ENCODE results near the gene HOXC6. TPM values are rescaled to one million over a fixed set of nuclear protein-coding genes. Genes with fewer than 3 reads are reported as not detected.
A peak's percentile ranks its signal among the peaks of the same experiment; 100 is the strongest.

Gene HOXC6
- total RNA-seq, 1 experiment from 2014 or later: not detected

DNA sequence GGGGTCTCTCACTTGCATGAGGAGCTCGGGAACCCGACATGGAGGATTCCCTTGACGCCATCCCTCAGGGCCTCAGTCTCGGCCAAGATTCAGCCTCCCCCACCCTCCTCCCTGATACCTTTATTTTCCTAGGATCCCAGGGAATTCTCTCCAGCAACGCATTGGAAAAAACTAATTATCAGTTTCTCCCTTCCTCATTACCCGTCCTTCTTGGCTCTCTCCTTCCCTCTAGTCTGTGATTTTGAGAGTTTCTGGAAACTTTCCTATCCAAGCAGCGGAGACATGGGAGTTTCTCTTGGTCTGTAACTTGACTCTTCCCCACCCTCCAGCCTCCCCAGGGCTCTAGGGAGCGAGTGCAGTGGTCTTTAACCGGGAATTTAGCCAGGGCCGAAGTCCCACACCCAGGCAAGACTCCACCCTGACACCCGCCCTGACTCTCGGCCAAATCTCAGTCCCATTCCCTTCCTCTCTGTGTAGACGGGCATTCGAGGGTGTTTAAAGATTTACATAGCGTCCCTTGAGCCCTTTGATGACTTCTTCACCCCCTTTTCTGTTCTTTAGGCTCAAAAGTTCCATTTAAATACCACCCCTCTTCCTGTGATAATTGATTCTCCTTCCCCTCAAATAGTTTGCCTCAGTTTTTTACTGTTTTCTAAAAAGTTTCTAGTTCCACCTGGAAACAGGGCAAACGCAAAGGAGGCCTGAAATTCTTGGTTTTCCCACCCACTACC, 11.3 kb downstream of the HOXC6 start:
- no peak for TF ChIP-seq NR2C2 (CRISPR knock-in tag; IDR thresholded peaks at IDR 0.05)
- TF ChIP-seq, protein P1, sequence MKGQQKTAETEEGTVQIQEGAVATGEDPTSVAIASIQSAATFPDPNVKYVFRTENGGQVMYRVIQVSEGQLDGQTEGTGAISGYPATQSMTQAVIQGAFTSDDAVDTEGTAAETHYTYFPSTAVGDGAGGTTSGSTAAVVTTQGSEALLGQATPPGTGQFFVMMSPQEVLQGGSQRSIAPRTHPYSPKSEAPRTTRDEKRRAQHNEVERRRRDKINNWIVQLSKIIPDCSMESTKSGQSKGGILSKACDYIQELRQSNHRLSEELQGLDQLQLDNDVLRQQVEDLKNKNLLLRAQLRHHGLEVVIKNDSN (CRISPR knock-in tag; IDR thresholded peaks at IDR 0.05): 0 out of 2 replicates have a peak, but pooled peaks have one; percentile 2
- TF ChIP-seq, protein P2, sequence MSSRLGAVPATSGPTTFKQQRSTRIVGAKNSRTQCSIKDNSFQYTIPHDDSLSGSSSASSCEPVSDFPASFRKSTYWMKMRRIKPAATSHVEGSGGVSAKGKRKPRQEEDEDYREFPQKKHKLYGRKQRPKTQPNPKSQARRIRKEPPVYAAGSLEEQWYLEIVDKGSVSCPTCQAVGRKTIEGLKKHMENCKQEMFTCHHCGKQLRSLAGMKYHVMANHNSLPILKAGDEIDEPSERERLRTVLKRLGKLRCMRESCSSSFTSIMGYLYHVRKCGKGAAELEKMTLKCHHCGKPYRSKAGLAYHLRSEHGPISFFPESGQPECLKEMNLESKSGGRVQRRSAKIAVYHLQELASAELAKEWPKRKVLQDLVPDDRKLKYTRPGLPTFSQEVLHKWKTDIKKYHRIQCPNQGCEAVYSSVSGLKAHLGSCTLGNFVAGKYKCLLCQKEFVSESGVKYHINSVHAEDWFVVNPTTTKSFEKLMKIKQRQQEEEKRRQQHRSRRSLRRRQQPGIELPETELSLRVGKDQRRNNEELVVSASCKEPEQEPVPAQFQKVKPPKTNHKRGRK (CRISPR knock-in tag; IDR thresholded peaks at IDR 0.05; ENCODE audit: borderline replicate concordance): no peak

DNA sequence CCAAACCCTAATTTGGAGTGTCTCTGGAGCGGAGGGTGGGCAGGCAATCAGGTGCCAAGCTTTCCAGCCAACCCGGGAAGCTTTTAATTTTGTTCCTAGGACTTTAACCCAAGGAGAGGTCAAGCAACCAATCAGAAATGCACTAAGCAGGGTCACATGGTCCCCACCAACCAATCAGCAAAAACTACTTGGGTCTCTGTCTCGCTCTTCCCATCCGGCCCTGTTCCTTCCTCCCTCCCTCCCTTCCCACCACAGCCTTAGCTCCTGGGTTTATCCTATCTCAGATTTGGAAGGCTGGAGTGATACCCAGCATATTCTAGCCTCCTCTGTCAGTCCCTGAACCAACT, 11.9 kb downstream of the HOXC6 start:
- CTCF ChIA-PET: interaction anchor here (1.4 to 1.6 kb wide), 2 partner anchors 8 to 98 kb away, joined by 3 to 16 read pairs; partner anchors contain the start of gene HOXC5
- H3K27me3 Mint-ChIP-seq (ENCODE audit: low read depth): peaks cover 100% of the 10 kb centered on the region

More for the DNA sequence above, 11.3 kb downstream of the HOXC6 start:
- Mint-ChIP-seq H3K4me3 (no peak overlapping the region), H3K27ac (no peak overlapping the region), H3K36me3 (no peaks in the 10 kb centered on the region), H3K9me3 (no peaks in the 10 kb centered on the region), H3K27me3 (ENCODE audit: low read depth) (peaks cover 100% of the 10 kb centered on the region), H3K4me1 (peaks cover 9% of the 10 kb centered on the region)
- CTCF ChIA-PET: interaction anchor here (1.4 kb wide), 1 partner anchor 98 kb away, joined by 3 read pairs; no protein-coding TSS in a partner anchor
- no peak for DNase-seq (ENCODE audit: low spot score)
- peak; percentile 49; the same call in 1 of the 2 replicates for ATAC-seq
- POLR2A ChIA-PET: no interaction called here

DNA sequence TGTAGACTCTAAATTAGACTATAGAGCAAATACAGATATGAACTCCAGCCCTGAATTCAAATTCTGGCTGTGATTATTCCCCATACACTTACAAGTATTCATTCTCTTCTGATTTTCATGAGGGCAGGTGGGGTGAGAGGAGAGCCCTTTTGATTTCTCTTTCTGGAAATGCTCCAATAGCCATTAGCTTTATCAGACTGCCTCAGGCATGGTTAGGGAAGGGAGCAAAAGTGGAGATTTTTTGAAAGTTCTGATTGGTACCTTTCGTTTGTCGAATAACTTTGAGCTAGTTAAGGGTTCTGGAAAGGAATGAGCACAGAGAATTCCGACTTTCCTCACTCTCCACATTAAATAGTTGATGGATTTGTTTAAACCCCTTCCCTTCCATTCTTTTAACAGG, 12.4 kb downstream of the HOXC6 start:
- CTCF ChIA-PET: interaction anchor here (0.6 to 1.6 kb wide), 5 partner anchors 8 to 339 kb away, joined by 3 to 16 read pairs (median 3); partner anchors contain the start of gene HOXC5
- Mint-ChIP-seq H3K27me3 (ENCODE audit: low read depth) (peaks cover 100% of the 10 kb centered on the region), H3K4me3 (no peak overlapping the region)
- TF ChIP-seq ZNF423 (CRISPR knock-in tag; IDR thresholded peaks at IDR 0.05) (no peak), NFE2L1 (CRISPR knock-in tag; IDR thresholded peaks at IDR 0.05) (no peak), TEAD1 (CRISPR knock-in tag; IDR thresholded peaks at IDR 0.05) (no peak), ZNF416 (CRISPR knock-in tag; IDR thresholded peaks at IDR 0.05) (no peak), RELA (CRISPR knock-in tag; IDR thresholded peaks at IDR 0.05; ENCODE audit: borderline replicate concordance) (no peak)
- TF ChIP-seq, protein P2 (CRISPR knock-in tag; IDR thresholded peaks at IDR 0.05; ENCODE audit: borderline replicate concordance): no peak
- TF ChIP-seq, protein P3, sequence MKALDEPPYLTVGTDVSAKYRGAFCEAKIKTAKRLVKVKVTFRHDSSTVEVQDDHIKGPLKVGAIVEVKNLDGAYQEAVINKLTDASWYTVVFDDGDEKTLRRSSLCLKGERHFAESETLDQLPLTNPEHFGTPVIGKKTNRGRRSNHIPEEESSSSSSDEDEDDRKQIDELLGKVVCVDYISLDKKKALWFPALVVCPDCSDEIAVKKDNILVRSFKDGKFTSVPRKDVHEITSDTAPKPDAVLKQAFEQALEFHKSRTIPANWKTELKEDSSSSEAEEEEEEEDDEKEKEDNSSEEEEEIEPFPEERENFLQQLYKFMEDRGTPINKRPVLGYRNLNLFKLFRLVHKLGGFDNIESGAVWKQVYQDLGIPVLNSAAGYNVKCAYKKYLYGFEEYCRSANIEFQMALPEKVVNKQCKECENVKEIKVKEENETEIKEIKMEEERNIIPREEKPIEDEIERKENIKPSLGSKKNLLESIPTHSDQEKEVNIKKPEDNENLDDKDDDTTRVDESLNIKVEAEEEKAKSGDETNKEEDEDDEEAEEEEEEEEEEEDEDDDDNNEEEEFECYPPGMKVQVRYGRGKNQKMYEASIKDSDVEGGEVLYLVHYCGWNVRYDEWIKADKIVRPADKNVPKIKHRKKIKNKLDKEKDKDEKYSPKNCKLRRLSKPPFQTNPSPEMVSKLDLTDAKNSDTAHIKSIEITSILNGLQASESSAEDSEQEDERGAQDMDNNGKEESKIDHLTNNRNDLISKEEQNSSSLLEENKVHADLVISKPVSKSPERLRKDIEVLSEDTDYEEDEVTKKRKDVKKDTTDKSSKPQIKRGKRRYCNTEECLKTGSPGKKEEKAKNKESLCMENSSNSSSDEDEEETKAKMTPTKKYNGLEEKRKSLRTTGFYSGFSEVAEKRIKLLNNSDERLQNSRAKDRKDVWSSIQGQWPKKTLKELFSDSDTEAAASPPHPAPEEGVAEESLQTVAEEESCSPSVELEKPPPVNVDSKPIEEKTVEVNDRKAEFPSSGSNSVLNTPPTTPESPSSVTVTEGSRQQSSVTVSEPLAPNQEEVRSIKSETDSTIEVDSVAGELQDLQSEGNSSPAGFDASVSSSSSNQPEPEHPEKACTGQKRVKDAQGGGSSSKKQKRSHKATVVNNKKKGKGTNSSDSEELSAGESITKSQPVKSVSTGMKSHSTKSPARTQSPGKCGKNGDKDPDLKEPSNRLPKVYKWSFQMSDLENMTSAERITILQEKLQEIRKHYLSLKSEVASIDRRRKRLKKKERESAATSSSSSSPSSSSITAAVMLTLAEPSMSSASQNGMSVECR (CRISPR knock-in tag; IDR thresholded peaks at IDR 0.05; ENCODE audit: borderline replicate concordance): no peak

More for the DNA sequence above, 11.9 kb downstream of the HOXC6 start:
- DNase-seq (ENCODE audit: low spot score) (no peak), ATAC-seq (no peak; the same call in 1 of the 2 replicates)
- no peak overlapping the region for H3K4me3 Mint-ChIP-seq
- no peaks in the 10 kb centered on the region for H3K9me3 Mint-ChIP-seq
- peaks cover 8% of the 10 kb centered on the region; the same call in 1 of the 2 replicates for H3K4me1 Mint-ChIP-seq
- TF ChIP-seq, protein P4, sequence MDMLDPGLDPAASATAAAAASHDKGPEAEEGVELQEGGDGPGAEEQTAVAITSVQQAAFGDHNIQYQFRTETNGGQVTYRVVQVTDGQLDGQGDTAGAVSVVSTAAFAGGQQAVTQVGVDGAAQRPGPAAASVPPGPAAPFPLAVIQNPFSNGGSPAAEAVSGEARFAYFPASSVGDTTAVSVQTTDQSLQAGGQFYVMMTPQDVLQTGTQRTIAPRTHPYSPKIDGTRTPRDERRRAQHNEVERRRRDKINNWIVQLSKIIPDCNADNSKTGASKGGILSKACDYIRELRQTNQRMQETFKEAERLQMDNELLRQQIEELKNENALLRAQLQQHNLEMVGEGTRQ (CRISPR knock-in tag; IDR thresholded peaks at IDR 0.05): peak; percentile 74
- no peak for TF ChIP-seq SMAD4 (CRISPR knock-in tag; IDR thresholded peaks at IDR 0.05)
- TF ChIP-seq NR3C1 (CRISPR knock-in tag; conservative IDR thresholded peaks at IDR 0.05; ENCODE audit: low read depth): no peak
- TF ChIP-seq, protein P5, sequence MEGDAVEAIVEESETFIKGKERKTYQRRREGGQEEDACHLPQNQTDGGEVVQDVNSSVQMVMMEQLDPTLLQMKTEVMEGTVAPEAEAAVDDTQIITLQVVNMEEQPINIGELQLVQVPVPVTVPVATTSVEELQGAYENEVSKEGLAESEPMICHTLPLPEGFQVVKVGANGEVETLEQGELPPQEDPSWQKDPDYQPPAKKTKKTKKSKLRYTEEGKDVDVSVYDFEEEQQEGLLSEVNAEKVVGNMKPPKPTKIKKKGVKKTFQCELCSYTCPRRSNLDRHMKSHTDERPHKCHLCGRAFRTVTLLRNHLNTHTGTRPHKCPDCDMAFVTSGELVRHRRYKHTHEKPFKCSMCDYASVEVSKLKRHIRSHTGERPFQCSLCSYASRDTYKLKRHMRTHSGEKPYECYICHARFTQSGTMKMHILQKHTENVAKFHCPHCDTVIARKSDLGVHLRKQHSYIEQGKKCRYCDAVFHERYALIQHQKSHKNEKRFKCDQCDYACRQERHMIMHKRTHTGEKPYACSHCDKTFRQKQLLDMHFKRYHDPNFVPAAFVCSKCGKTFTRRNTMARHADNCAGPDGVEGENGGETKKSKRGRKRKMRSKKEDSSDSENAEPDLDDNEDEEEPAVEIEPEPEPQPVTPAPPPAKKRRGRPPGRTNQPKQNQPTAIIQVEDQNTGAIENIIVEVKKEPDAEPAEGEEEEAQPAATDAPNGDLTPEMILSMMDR (IDR thresholded peaks at IDR 0.05): no peak
- TF ChIP-seq, protein P6, sequence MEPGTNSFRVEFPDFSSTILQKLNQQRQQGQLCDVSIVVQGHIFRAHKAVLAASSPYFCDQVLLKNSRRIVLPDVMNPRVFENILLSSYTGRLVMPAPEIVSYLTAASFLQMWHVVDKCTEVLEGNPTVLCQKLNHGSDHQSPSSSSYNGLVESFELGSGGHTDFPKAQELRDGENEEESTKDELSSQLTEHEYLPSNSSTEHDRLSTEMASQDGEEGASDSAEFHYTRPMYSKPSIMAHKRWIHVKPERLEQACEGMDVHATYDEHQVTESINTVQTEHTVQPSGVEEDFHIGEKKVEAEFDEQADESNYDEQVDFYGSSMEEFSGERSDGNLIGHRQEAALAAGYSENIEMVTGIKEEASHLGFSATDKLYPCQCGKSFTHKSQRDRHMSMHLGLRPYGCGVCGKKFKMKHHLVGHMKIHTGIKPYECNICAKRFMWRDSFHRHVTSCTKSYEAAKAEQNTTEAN (CRISPR knock-in tag; IDR thresholded peaks at IDR 0.05): no peak
- TF ChIP-seq, protein P1 (CRISPR knock-in tag; IDR thresholded peaks at IDR 0.05): peak; percentile 57; the same call in 1 of the 2 replicates
- no peak overlapping the region for H3K27ac Mint-ChIP-seq
- no peaks in the 10 kb centered on the region for H3K36me3 Mint-ChIP-seq
- POLR2A ChIA-PET: no interaction called here

More for the DNA sequence above, 12.4 kb downstream of the HOXC6 start:
- DNase-seq (ENCODE audit: low spot score): no peak
- POLR2A ChIA-PET: no interaction called here
- Mint-ChIP-seq H3K9me3 (no peaks in the 10 kb centered on the region), H3K27ac (no peak overlapping the region), H3K36me3 (no peaks in the 10 kb centered on the region), H3K4me1 (peaks cover 8% of the 10 kb centered on the region; the same call in 1 of the 2 replicates)
- no peak for ATAC-seq

All from WTC11 (cell line).